C1 segment of cervical spinal cord (tissue), 14 donors: ENCODE results near the gene ACVR1.

Experiments used
- DNase-seq, 14 donors: peaks; one replicate each; lab custom pipeline; 2025; lab: John Stamatoyannopoulos, UW

The ACVR1 gene

GRCh38 chr2:157876066-157876785 lies at the start of gene ACVR1:
ACVR1 (minus strand) TSS chr2:157876330; CDS start chr2:157799493, 76,837 bp downstream.
- DNase-seq = peak; percentile 54 to 95 (median 92)

GRCh38 chr2:157925071-157925470 lies 48.9 kb upstream of the ACVR1 start:
- DNase-seq = no peak

- DNase-seq = no peak
Measured at GRCh38 chr2:157923598-157924217, 47.6 kb upstream of the ACVR1 start.

- DNase-seq = no peak
Measured at GRCh38 chr2:157922815-157923214, 46.7 kb upstream of the ACVR1 start.

- DNase-seq = peak in 1 of 14 donors; percentile 61
Measured at GRCh38 chr2:157922336-157922735, 46.2 kb upstream of the ACVR1 start.

GRCh38 chr2:157920736-157921135 lies 44.6 kb upstream of the ACVR1 start:
- DNase-seq = peak in 1 of 14 donors; percentile 4

GRCh38 chr2:157919181-157919580 lies 43.1 kb upstream of the ACVR1 start:
- peak in 2 of 14 donors; percentile 10 to 84 for DNase-seq

GRCh38 chr2:157918319-157918718 lies 42.2 kb upstream of the ACVR1 start:
- DNase-seq = no peak

GRCh38 chr2:157911750-157912149 lies 35.6 kb upstream of the ACVR1 start:
- no peak for DNase-seq

- DNase-seq = no peak
Measured at GRCh38 chr2:157911246-157911645, 35.1 kb upstream of the ACVR1 start.

- no peak for DNase-seq
Measured at GRCh38 chr2:157905092-157905491, 29.0 kb upstream of the ACVR1 start.

GRCh38 chr2:157903626-157904025 lies 27.5 kb upstream of the ACVR1 start:
- DNase-seq = peak in 3 of 14 donors; percentile 2 to 83 (median 5)

GRCh38 chr2:157903151-157903550 lies 27.0 kb upstream of the ACVR1 start:
- no peak for DNase-seq

- DNase-seq = no peak
Measured at GRCh38 chr2:157902692-157903091, 26.6 kb upstream of the ACVR1 start.

- DNase-seq = no peak
Measured at GRCh38 chr2:157901325-157901724, 25.2 kb upstream of the ACVR1 start.

GRCh38 chr2:157900684-157901083 lies 24.6 kb upstream of the ACVR1 start:
- DNase-seq = no peak

- DNase-seq = no peak
Measured at GRCh38 chr2:157900203-157900602, 24.1 kb upstream of the ACVR1 start.

GRCh38 chr2:157899125-157899839 lies 23.2 kb upstream of the ACVR1 start:
- DNase-seq = no peak

GRCh38 chr2:157898591-157898996 lies 22.5 kb upstream of the ACVR1 start:
- DNase-seq = no peak

- DNase-seq = no peak
Measured at GRCh38 chr2:157897106-157897971, 21.2 kb upstream of the ACVR1 start.

GRCh38 chr2:157895531-157895930 lies 19.4 kb upstream of the ACVR1 start:
- DNase-seq = no peak
